Endothelial cell of umbilical vein (primary cell): ENCODE data around the gene NEURL2. TPM values are rescaled to one million over a fixed set of nuclear protein-coding genes. Genes with fewer than 3 reads are reported as not detected.

Experiments used
- BruUV-seq: library from RNA; stranded (reverse); fragments of 400-500 nt; replicated peaks from 2 replicates; lab custom pipeline; 2021; lab: Mats Ljungman, UMichigan
- CTCF ChIA-PET: fragments of 300-600, 350-600 bp; sonication (Branson Sonifier 250); formaldehyde crosslinking; loops from one replicate; lab custom pipeline; 2021; ENCODE audit warnings: antibody characterized with exemption, inconsistent platforms; lab: Charles Lee
- POLR2A ChIA-PET: fragments of 300-600, 350-600 bp; sonication (Branson Sonifier 250); formaldehyde crosslinking; loops from one replicate; lab custom pipeline; 2021; ENCODE audit warnings: antibody characterized with exemption, inconsistent platforms; lab: Charles Lee
- DNase-seq: peaks from one replicate; pipeline ENCODE4 v3.0.0-alpha.2; 2011; ENCODE audit warnings: low read depth, low spot score
- FAIRE-seq: peaks from 2 replicates; lab custom pipeline; 2011; peaks lifted over from hg19 to GRCh38; lab: Jason Lieb, UNC
- H2AFZ ChIP-seq: 2 replicates; pipeline ENCODE4 v1.6.0; 2012; ENCODE audit warnings: low read depth, low read length, control low read depth, inconsistent platforms
- H3K27ac ChIP-seq: 2 replicates; pipeline ENCODE4 v1.5.1; 2011; ENCODE audit warnings: low read depth, mild to moderate bottlenecking, control low read depth, low read length, moderate library complexity; ENCODE audit not compliant: insufficient read depth
- H3K27me3 ChIP-seq, 2 experiments: 2 replicates each; pipeline versions ENCODE4 v1.6.0 to v1.6.1; 2011; ENCODE audit warnings: low read length in 2 of 2, mixed read lengths in 1 of 2; ENCODE audit not compliant: control insufficient read depth in 2 of 2, insufficient read depth in 2 of 2
- H3K36me3 ChIP-seq, 2 experiments: 2 replicates in 1 of 2; 3 replicates in 1 of 2; pipeline ENCODE4 v1.5.1; 2011; ENCODE audit warnings: low read length in 2 of 2, mild to moderate bottlenecking in 1 of 2, moderate library complexity in 1 of 2; ENCODE audit not compliant: control insufficient read depth in 2 of 2, insufficient read depth in 2 of 2; ENCODE audit errors: extremely low read depth in 1 of 2
- H3K4me1 ChIP-seq: 3 replicates; pipeline ENCODE4 v1.5.1; 2011; ENCODE audit warnings: mild to moderate bottlenecking, low read length; ENCODE audit not compliant: control insufficient read depth, insufficient read depth; ENCODE audit errors: extremely low read depth
- H3K4me2 ChIP-seq: 2 replicates; pipeline ENCODE4 v1.6.1; 2011; ENCODE audit warnings: low read length, control low read depth, mixed read lengths; ENCODE audit not compliant: insufficient read depth
- H3K4me3 ChIP-seq, 3 experiments: fragments of 200-600 bp in 1 of 3; sonication (generic), shearing (Covaris generic) in 1 of 3; replicated peaks in 1 of 3; 2 replicates each; pipeline ENCODE4 v1.5.1; 2011 to 2016; ENCODE audit warnings: control low read depth in 3 of 3, low read length in 3 of 3, mild to moderate bottlenecking in 2 of 3, inconsistent platforms in 1 of 3, low read depth in 1 of 3, moderate library complexity in 1 of 3; ENCODE audit not compliant: insufficient read depth in 1 of 3
- H3K79me2 ChIP-seq: 2 replicates; pipeline ENCODE4 v1.6.0; 2012; ENCODE audit warnings: low read length, inconsistent platforms; ENCODE audit not compliant: control insufficient read depth, insufficient read depth
- H3K9ac ChIP-seq: replicated peaks from 2 replicates; pipeline ENCODE3; 2011; ENCODE audit warnings: low read length, control low read depth; ENCODE audit not compliant: insufficient read depth; ENCODE audit errors: extremely low read depth
- H3K9me1 ChIP-seq: replicated peaks from 3 replicates; pipeline ENCODE4 v1.6.0; 2011; ENCODE audit warnings: mild to moderate bottlenecking, low read length; ENCODE audit not compliant: control insufficient read depth, insufficient read depth; ENCODE audit errors: extremely low read depth
- H3K9me3 ChIP-seq: replicated peaks from 2 replicates; pipeline ENCODE4 v1.5.1; 2012; ENCODE audit warnings: low read length, inconsistent platforms; ENCODE audit not compliant: control insufficient read depth, insufficient read depth
- H4K20me1 ChIP-seq: replicated peaks from 2 replicates; pipeline ENCODE3; 2011; ENCODE audit warnings: mild to moderate bottlenecking, low read length; ENCODE audit not compliant: control insufficient read depth, insufficient read depth; ENCODE audit errors: extremely low read depth
- CTCF ChIP-seq, 2 donors: IDR thresholded peaks; 1 replicate in 1 of 2; 2 replicates in 1 of 2; pipeline ENCODE4 v1.5.1; 2011; ENCODE audit warnings: low read length in 2 of 2, mild to moderate bottlenecking in 2 of 2, moderate library complexity in 2 of 2, control low read depth in 1 of 2, inconsistent platforms in 1 of 2, low read depth in 1 of 2; ENCODE audit not compliant: insufficient read depth in 1 of 2; ENCODE audit errors: extremely low read depth in 1 of 2
- EZH2 ChIP-seq: IDR thresholded peaks from 2 replicates; pipeline ENCODE4 v1.6.1; 2012; ENCODE audit warnings: borderline replicate concordance, low read depth, mild to moderate bottlenecking, moderate library complexity, low read length, inconsistent platforms; ENCODE audit not compliant: severe bottlenecking
- FOS ChIP-seq: IDR thresholded peaks from 2 replicates; pipeline ENCODE4 v1.6.1; 2011; ENCODE audit warnings: mild to moderate bottlenecking, low read length, moderate library complexity, borderline replicate concordance; ENCODE audit not compliant: insufficient read depth
- GATA2 ChIP-seq: IDR thresholded peaks from 2 replicates; pipeline ENCODE4 v1.7.0; 2011; ENCODE audit warnings: low read depth, mild to moderate bottlenecking, moderate library complexity, mixed read lengths, low read length; ENCODE audit not compliant: insufficient read length, insufficient read depth
- JUN ChIP-seq: IDR thresholded peaks from 2 replicates; pipeline ENCODE4 v1.6.1; 2011; ENCODE audit warnings: borderline replicate concordance, low read depth; ENCODE audit not compliant: insufficient read length, insufficient read depth
- MAX ChIP-seq: IDR thresholded peaks from 2 replicates; pipeline ENCODE4 v1.6.1; 2011; ENCODE audit not compliant: insufficient read depth, insufficient read length
- MYC ChIP-seq: IDR thresholded peaks from one replicate; pipeline ENCODE4 v1.6.1; 2011; ENCODE audit warnings: mild to moderate bottlenecking, low read depth, low read length
- POLR2A ChIP-seq: IDR thresholded peaks from 2 replicates; pipeline ENCODE4 v1.6.1; 2012; ENCODE audit warnings: low read depth, mild to moderate bottlenecking, control low read depth, low read length
- POLR2AphosphoS5 ChIP-seq: IDR thresholded peaks from 2 replicates; pipeline ENCODE4 v1.6.1; 2012; ENCODE audit warnings: low read depth, mild to moderate bottlenecking, control low read depth, low read length, moderate library complexity; ENCODE audit not compliant: insufficient read depth
- dilution Hi-C: fragments of 300-500 bp; cut with MboI; formaldehyde crosslinking; loops from one replicate; pipeline ENCODE4 v1.15.0; 2019; ENCODE audit warnings: low sequenced_read_pairs; ENCODE audit not compliant: extremely low pct_ligation_motif_present
- intact Hi-C: fragments of 100-400 bp; cut with micrococcal nuclease; formaldehyde crosslinking; loops from one replicate; pipeline ENCODE4 v1.10.0; 2022
- polyA plus RNA-seq, 4 experiments: library from polyadenylated mRNA; depleted of rRNA in 3 of 4; stranded (reverse) in 3 of 4; unstranded in 1 of 4; fragments of >200 nt; gene quantifications; 2 replicates each; pipeline versions ENCODE4 v1.2.1 to v1.2.3, GENCODE V29; 2011 to 2012; ENCODE audit warnings: missing spikeins in 1 of 4
- total RNA-seq: library from RNA; stranded (reverse); gene quantifications from 2 replicates; pipeline ENCODE4 v1.2.3, GENCODE V29; 2021

NEURL2 gene
- total and polyA plus RNA-seq, 2 donors (not counting 3 experiments of a cell fraction or from before 2014, with no cell fraction given): 2.8 to 5.4 TPM

- peaks cover 0 to 26% of the 10 kb centered on the region in 2 experiments for H3K36me3 ChIP-seq
- H3K4me2 ChIP-seq: no peak overlapping the region
- intact Hi-C loops (no loop called here), dilution Hi-C loops (no loop called here)
- no peaks in the 10 kb centered on the region for H3K79me2 ChIP-seq
- no peak for TF ChIP-seq POLR2AphosphoS5
- no peak for TF ChIP-seq MAX
- TF ChIP-seq JUN: no peak
- no peak for TF ChIP-seq MYC
- no peak for TF ChIP-seq POLR2A
- no peak for TF ChIP-seq EZH2
- no peak for TF ChIP-seq GATA2
- no peak for TF ChIP-seq FOS
- no peak for TF ChIP-seq CTCF (IDR thresholded peaks at IDR 0.05; ENCODE audit: extremely low read depth in 1 of 2, insufficient read depth in 1 of 2, low read depth in 1 of 2, low read length in 2 of 2)
- FAIRE-seq: no peak
- DNase-seq: no peak
- H3K9me1 ChIP-seq: no peaks in the 10 kb centered on the region
- no peaks in the 10 kb centered on the region for H3K4me1 ChIP-seq
- H3K4me3 ChIP-seq: no peak overlapping the region
- H3K27ac ChIP-seq: no peak overlapping the region
- H4K20me1 ChIP-seq: no peaks in the 10 kb centered on the region
- H2AFZ ChIP-seq: no peak overlapping the region
- CTCF ChIA-PET: no interaction called here
- no peaks in the 10 kb centered on the region for H3K27me3 ChIP-seq
- BruUV-seq: no TSS peak
- no peak overlapping the region for H3K9ac ChIP-seq
- POLR2A ChIA-PET: no interaction called here
- no peaks in the 10 kb centered on the region for H3K9me3 ChIP-seq
Observed at GRCh38 chr20:45848421-45848820, 42.6 kb downstream of the NEURL2 start.
